ENCODE results near the gene ZFR.
"Not testable (repeated sequence)": the region's sequence is repeated elsewhere in the genome, so short reads cannot be mapped to it uniquely, and the experiment has no call there.

ZFR gene

GRCh38 chr5:32325616-32326015, 118.9 kb downstream of the ZFR start:
- FAIRE-seq (no peak), DNase-seq (ENCODE audit: insufficient read length, low spot score) (no peak)

GRCh38 chr5:32325062-32325461, 119.5 kb downstream of the ZFR start:
- DNase-seq (ENCODE audit: insufficient read length, low spot score) = peak; percentile 36
- peak; percentile 18 for FAIRE-seq

GRCh38 chr5:32323741-32324140, 120.8 kb downstream of the ZFR start:
- DNase-seq (ENCODE audit: insufficient read length, low spot score) = no peak
- no peak for FAIRE-seq

GRCh38 chr5:32322882-32323281, 121.7 kb downstream of the ZFR start:
- no peak for DNase-seq (ENCODE audit: insufficient read length, low spot score)
- no peak for FAIRE-seq

- DNase-seq (ENCODE audit: insufficient read length, low spot score); FAIRE-seq: not testable (repeated sequence)
Measured at GRCh38 chr5:32321787-32322186, 122.8 kb downstream of the ZFR start.

- FAIRE-seq (no peak), DNase-seq (ENCODE audit: insufficient read length, low spot score) (no peak)
Measured at GRCh38 chr5:32320576-32320975, 124.0 kb downstream of the ZFR start.

- DNase-seq (ENCODE audit: insufficient read length, low spot score) (no peak), FAIRE-seq (no peak)
Measured at GRCh38 chr5:32319926-32320543, 124.5 kb downstream of the ZFR start.

GRCh38 chr5:32319392-32319791, 125.1 kb downstream of the ZFR start:
- no peak for FAIRE-seq
- DNase-seq (ENCODE audit: insufficient read length, low spot score) = no peak

GRCh38 chr5:32317041-32317440, 127.5 kb downstream of the ZFR start:
- no peak for FAIRE-seq

GRCh38 chr5:32315221-32316014, 129.1 kb downstream of the ZFR start:
- FAIRE-seq (no peak), DNase-seq (ENCODE audit: insufficient read length, low spot score) (no peak)

More at GRCh38 chr5:32317041-32317440, 127.5 kb downstream of the ZFR start:
- no peak for DNase-seq (ENCODE audit: insufficient read length, low spot score)

- no peak for FAIRE-seq
Measured at GRCh38 chr5:32314658-32315057, 129.9 kb downstream of the ZFR start.

GRCh38 chr5:32314152-32314488, 130.4 kb downstream of the ZFR start:
- not testable (repeated sequence) for FAIRE-seq; DNase-seq (ENCODE audit: insufficient read length, low spot score)

More at GRCh38 chr5:32314658-32315057, 129.9 kb downstream of the ZFR start:
- DNase-seq (ENCODE audit: insufficient read length, low spot score) = no peak

GRCh38 chr5:32312595-32313332, 131.8 kb downstream of the ZFR start, which contains the start of gene MTMR12:
Gene MTMR12, minus strand, starts transcription at chr5:32312939. Its CDS starts 101 bp downstream, at chr5:32312838.
- DNase-seq (ENCODE audit: insufficient read length, low spot score) = peak; percentile 95
- FAIRE-seq = peak; percentile 99

- FAIRE-seq = no peak
Measured at GRCh38 chr5:32312197-32312594, 132.3 kb downstream of the ZFR start.

GRCh38 chr5:32311404-32312196, 132.9 kb downstream of the ZFR start:
- no peak for FAIRE-seq

More at GRCh38 chr5:32312197-32312594, 132.3 kb downstream of the ZFR start:
- peak; percentile 29 for DNase-seq (ENCODE audit: insufficient read length, low spot score)

GRCh38 chr5:32309761-32310160, 134.8 kb downstream of the ZFR start:
- FAIRE-seq (no peak), DNase-seq (ENCODE audit: insufficient read length, low spot score) (no peak)

More at GRCh38 chr5:32311404-32312196, 132.9 kb downstream of the ZFR start:
- DNase-seq (ENCODE audit: insufficient read length, low spot score) = no peak

GRCh38 chr5:32308946-32309345, 135.6 kb downstream of the ZFR start:
- DNase-seq (ENCODE audit: insufficient read length, low spot score) = no peak
- no peak for FAIRE-seq

GRCh38 chr5:32307769-32308194, 136.8 kb downstream of the ZFR start:
- FAIRE-seq = no peak
- no peak for DNase-seq (ENCODE audit: insufficient read length, low spot score)

- DNase-seq (ENCODE audit: insufficient read length, low spot score) (no peak), FAIRE-seq (no peak)
Measured at GRCh38 chr5:32304622-32305021, 139.9 kb downstream of the ZFR start.

Measured in GM19239 (cell line).